HG02885 (cell line): ENCODE measurements around the gene ZNF282.
A peak's percentile ranks its signal among the peaks of the same experiment; 100 is the strongest.

Source experiments
- ATAC-seq: cut with Tn5 transposase; IDR thresholded peaks from one replicate; pipeline ENCODE4 v1.9.1; 2021; ENCODE audit warnings: mild to moderate bottlenecking; ENCODE audit not compliant: unreplicated experiment, poor library complexity

The ZNF282 gene

GRCh38 chr7:149195180-149196150 lies at the start of gene ZNF282:
ZNF282 (plus strand) TSS chr7:149195546; CDS start chr7:149195590, 44 bp downstream.
- ATAC-seq = peak; percentile 91

DNA sequence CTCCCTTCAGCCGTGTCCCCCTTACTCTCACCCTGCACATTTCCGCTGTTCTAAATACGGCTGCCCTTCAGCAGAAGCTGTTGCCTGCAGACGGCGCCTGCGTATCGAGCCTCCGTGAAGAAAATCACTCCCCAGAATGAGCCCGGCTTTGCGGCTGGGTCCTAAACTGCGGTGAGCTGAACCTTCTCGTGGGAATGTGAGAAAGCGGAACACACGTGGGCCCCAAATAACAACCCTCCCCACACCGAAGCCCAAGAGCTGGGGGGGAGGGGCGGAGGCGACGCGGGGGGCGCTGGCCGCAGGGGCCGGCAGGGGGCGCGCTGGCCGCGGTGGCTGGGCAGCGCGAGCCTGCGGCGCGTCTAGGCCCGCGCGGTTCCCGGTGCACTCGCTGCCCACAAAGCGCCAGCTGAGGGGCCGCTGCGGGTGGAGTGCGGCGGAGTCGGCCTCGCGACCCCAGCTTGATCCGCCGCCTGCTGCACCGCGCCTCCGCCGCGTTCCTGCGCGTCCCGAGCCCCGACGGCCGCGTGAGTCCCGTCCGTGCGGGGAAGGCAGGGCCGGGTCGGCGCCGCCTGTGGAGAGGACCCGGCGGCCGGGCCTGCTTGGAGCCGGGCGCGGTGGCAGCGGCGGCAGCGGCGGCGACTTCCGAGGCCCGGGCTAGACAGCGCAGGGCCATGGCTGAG lies 48.1 kb upstream of the ZNF282 start, which contains the start of gene ZNF398:
ZNF398 (plus strand) TSS at position 382 of the 680 bp plus-strand sequence; CDS start at position 672, 290 bp downstream.
- peak; percentile 76 for ATAC-seq

DNA sequence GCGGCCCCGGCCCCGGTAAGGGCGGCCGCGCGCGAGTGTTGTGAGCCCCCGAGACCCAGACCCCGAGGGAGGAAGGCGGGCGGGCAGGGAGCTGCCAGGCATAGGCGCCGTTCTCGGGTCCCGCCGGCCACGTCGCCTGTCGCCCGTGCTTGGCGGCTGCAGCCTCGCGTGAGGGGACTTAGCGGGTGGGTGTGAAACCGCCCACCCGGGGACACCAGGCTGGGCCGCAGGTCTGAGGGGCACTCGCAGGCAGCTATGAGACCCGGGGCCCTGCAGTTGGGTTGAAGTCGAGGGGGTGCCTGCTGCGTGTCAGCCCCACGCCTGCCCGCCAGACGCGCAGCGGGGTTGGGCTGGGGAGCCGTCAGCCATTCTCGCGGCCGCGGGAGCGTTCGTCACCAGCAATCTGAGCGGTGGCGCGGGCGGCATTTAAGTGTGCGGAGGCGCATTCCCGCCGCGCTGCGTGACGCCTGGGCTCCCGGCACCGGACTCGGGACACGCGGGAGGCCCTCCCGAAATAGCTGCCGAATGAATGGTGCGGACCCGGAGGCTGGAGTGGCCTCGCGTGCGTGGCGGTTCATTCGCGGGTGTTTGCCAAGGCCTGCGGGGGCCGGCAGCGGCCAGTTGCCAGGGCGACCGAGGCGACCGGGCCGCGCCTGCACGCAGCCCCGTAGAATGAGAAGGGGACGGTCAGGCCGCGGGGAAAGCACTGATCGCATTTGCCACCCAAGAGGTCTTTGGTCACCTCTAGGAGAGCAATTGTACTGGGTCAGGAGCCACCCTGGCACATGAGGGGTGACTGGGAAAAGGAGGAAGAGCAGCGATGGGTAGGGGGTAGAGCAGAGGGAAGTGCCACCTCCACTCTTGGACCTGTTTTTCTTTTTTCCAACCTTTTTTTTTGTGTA lies 47.3 kb upstream of the ZNF282 start:
- ATAC-seq = peak; percentile 34

DNA sequence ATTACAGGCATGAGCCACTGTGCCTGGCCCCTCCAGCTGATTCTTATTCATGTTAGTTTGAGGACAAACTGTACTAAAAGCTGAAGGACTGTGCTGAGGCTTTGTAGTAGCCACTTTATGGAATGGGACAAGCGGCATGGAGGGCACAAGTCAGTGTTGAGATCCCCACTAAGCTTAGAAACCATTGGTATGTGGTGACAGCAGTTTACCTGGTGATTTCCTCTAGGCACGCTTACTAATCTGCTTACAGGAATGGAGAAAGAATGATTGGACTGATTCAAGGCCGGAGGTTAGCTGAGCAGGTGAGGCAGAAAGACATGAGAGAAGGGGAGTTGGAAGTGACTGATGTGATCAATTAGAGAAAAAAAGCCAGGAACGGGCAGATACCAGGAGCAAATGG lies 44.4 kb upstream of the ZNF282 start:
- ATAC-seq = no peak

DNA sequence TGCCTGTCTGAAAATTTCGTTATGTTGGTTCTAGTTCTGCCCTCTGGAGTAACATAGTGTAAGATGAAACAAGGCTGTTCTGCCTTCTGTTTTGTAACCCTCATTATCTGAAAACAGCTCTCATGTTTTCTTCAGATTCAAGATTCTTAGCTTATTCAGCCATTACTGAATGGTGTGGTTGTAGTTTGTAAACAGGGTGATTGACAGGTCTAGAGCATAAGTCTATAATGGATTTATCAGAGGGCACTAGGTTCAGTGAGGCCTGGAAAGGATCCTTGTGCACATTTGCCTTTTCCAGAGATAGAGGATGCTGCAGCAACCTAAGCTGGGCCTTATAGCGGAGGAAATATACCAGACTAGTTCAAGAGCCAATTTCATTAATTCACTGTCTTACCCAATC lies 42.0 kb upstream of the ZNF282 start:
- no peak for ATAC-seq

- no peak for ATAC-seq
Measured at GRCh38 chr7:149154056-149154455, 41.3 kb upstream of the ZNF282 start.

- no peak for ATAC-seq
Measured at GRCh38 chr7:149156898-149157297, 38.4 kb upstream of the ZNF282 start.

- ATAC-seq = no peak
Measured at GRCh38 chr7:149161241-149161848, 34.0 kb upstream of the ZNF282 start.

GRCh38 chr7:149166142-149166541 lies 29.2 kb upstream of the ZNF282 start:
- no peak for ATAC-seq

DNA sequence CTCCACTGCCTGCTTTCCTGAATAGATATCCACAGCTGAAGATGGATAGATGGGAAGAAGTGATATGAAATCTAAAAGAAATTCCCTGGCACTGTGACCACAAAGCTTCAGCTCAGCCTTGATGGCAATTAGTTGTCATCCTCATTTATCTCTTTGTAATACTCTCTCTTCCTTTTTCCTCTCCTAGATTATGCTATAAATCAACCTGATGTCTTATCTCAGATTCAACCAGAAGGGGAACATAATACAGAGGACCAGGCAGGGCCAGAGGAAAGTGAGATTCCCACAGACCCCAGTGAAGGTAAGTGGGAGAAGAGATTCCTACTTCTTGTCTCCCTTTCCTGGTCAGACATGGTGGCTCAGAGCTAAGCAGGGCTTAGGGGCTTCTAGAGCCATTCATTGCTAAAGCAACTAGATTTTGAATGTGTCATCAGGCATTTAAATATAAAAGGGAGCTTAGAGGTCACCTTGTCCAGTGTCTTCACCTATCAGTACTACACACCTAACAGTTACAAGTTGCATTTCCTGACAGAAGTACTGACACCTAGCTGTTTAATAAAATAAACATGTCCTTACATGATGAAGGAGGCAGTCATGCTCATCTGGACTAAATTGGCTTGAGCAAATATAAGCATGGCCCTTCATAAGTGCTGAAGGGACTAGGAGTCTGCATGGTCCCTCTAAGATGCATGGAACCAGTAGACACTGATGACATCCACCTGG lies 28.6 kb upstream of the ZNF282 start:
- ATAC-seq = no peak

DNA sequence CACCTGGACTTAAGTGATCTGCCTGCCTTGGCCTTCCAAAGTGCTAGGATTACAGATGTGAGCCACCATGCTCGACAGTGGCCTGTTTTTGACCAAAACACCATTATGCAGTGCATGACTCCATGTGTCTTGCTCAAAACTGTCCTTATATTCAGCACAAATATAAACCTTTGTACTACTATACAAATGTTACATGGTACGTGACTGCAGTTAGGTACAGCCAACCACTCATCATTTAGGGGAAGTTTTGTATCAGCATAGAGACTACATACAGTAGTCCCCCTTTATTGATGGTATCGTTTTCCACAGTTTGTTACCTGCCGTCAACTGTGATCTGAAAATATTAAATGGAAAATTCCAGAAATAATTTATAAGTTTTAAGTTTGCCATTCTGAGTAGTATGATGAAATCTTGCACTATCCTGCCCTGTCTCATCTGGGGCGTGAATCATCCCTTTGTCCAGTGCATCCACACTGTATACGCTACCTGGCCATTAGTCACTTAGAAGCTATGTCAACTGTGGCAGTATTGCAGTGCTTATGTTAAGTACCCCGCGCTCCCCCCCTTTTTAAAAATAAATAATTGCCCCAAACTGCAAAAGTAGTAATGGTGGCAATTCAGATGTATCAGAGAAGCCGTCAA lies 23.3 kb upstream of the ZNF282 start:
- no peak for ATAC-seq

DNA sequence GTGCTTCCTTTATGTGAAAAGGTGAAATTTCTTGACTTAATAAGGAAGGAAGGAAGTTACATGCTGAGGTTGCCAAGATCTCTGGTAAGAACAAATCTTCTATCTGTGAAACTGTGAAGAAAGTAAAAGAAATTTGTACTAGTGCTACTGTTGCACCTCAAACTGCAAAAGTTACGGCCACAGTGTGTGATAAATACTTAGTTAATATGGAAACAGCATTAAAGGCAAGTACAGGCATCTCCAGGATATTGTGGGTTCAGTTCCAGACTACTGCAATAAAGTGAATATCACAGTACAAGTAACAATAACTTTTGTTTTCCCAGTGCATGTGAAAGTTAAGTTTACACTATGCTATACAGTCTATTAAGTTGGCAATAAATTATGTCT lies 22.8 kb upstream of the ZNF282 start:
- ATAC-seq = no peak

DNA sequence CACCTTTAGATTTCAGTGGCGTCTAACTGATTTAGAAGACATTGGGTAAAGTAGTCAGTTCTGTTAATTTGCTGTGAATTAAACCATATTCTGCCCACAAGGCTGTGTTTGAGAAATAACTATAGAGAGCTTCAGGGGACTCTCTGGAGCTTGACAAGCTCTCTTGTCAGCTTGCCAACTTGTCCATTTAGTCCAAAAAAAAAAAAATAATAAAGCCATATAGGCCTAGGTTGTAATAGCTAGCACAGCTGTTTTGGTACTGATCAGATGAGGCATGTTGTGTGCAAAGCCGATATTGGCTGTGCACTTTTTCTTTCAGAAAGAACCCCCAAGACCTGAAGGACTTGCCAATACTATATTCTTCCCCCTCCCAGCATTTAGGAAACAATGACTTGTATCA lies 20.2 kb upstream of the ZNF282 start:
- no peak for ATAC-seq

GRCh38 chr7:149179241-149179640 lies 16.1 kb upstream of the ZNF282 start:
- no peak for ATAC-seq

- ATAC-seq = no peak
Measured at GRCh38 chr7:149180722-149181449, 14.5 kb upstream of the ZNF282 start.

- no peak for ATAC-seq
Measured at GRCh38 chr7:149181450-149181790, 13.9 kb upstream of the ZNF282 start.

GRCh38 chr7:149184274-149184673 lies 11.1 kb upstream of the ZNF282 start:
- no peak for ATAC-seq

- no peak for ATAC-seq
Measured at GRCh38 chr7:149188213-149188612, 7.1 kb upstream of the ZNF282 start.
